Kidney epithelial cell (primary cell): ENCODE measurements around the gene JMJD8. TPM values are rescaled to one million over a fixed set of nuclear protein-coding genes. Genes with fewer than 3 reads are reported as not detected.

Experiments used
- DNase-seq: peaks from one replicate; pipeline ENCODE4 v3.0.0-alpha.2; 2010; ENCODE audit warnings: low read depth
- H3K27me3 ChIP-seq: 2 replicates; pipeline ENCODE4 v1.6.0; 2011; ENCODE audit warnings: low read length; ENCODE audit not compliant: control insufficient read depth, insufficient read depth
- H3K36me3 ChIP-seq: 2 replicates; pipeline ENCODE4 v1.5.1; 2011; ENCODE audit warnings: low read length; ENCODE audit not compliant: control insufficient read depth, insufficient read depth
- H3K4me3 ChIP-seq: 2 replicates; pipeline ENCODE4 v1.5.1; 2011; ENCODE audit warnings: low read depth, mild to moderate bottlenecking, control low read depth, low read length
- CTCF ChIP-seq: IDR thresholded peaks from 2 replicates; pipeline ENCODE4 v1.5.1; 2011; ENCODE audit warnings: mild to moderate bottlenecking, moderate library complexity, low read length, control low read depth, inconsistent platforms; ENCODE audit not compliant: insufficient read depth, poor library complexity, severe bottlenecking
- total RNA-seq: library from RNA; depleted of rRNA; stranded (reverse); fragments of >200 nt; gene quantifications from 2 replicates; pipeline ENCODE4 v1.2.3, GENCODE V29; 2015

JMJD8 gene
- total RNA-seq, 1 donor from 2014 or later = 59.4 TPM

- TF ChIP-seq CTCF = no peak
- no peaks in the 10 kb centered on the region for H3K36me3 ChIP-seq
- H3K27me3 ChIP-seq = no peaks in the 10 kb centered on the region
- no peak overlapping the region for H3K4me3 ChIP-seq
- no peak for DNase-seq
These were observed 22.0 kb downstream of the JMJD8 start for GRCh38 chr16:662095-662494.

GRCh38 chr16:661184-661821, 22.8 kb downstream of the JMJD8 start:
- no peak for TF ChIP-seq CTCF
- Histone ChIP-seq H3K27me3 (no peaks in the 10 kb centered on the region), H3K4me3 (no peak overlapping the region), H3K36me3 (no peaks in the 10 kb centered on the region)
- no peak for DNase-seq

GRCh38 chr16:660459-661183, 23.5 kb downstream of the JMJD8 start:
- Histone ChIP-seq H3K27me3 (no peaks in the 10 kb centered on the region), H3K36me3 (no peaks in the 10 kb centered on the region), H3K4me3 (no peak overlapping the region)
- TF ChIP-seq CTCF = peak; percentile 55
- DNase-seq = no peak

GRCh38 chr16:660132-660458, 24.0 kb downstream of the JMJD8 start:
- Histone ChIP-seq H3K27me3 (no peaks in the 10 kb centered on the region), H3K4me3 (no peak overlapping the region), H3K36me3 (no peaks in the 10 kb centered on the region)
- TF ChIP-seq CTCF = no peak
- DNase-seq = no peak

GRCh38 chr16:659618-660017, 24.5 kb downstream of the JMJD8 start:
- no peak for DNase-seq
- TF ChIP-seq CTCF = no peak
- Histone ChIP-seq H3K27me3 (no peaks in the 10 kb centered on the region), H3K36me3 (no peaks in the 10 kb centered on the region), H3K4me3 (no peak overlapping the region)
